ENCODE results near the gene SPATA2.
"Not testable (repeated sequence)": the region's sequence is repeated elsewhere in the genome, so short reads cannot be mapped to it uniquely, and the experiment has no call there.

The SPATA2 gene

GRCh38 chr20:49915380-49916145 is at the start of gene SPATA2:
Gene SPATA2 (minus strand): TSS chr20:49915529. CDS start chr20:49908490, 7,039 bp downstream.
- DNase-seq, result peak; percentile 97

GRCh38 chr20:49961413-49961812 is 46.1 kb upstream of the SPATA2 start:
- DNase-seq, result peak; percentile 14

GRCh38 chr20:49957089-49957938 is 42.0 kb upstream of the SPATA2 start:
- peak; percentile 29 for DNase-seq

- DNase-seq, result no peak
These were observed 41.4 kb upstream of the SPATA2 start for GRCh38 chr20:49956689-49957088.

- DNase-seq, result not testable (repeated sequence)
These were observed 40.6 kb upstream of the SPATA2 start for GRCh38 chr20:49955830-49956396.

- no peak for DNase-seq
These were observed 39.8 kb upstream of the SPATA2 start for GRCh38 chr20:49955167-49955566.

GRCh38 chr20:49951151-49951550 is 35.8 kb upstream of the SPATA2 start:
- peak; percentile 42 for DNase-seq

GRCh38 chr20:49948809-49949507 is 33.6 kb upstream of the SPATA2 start:
- DNase-seq, result peak; percentile 9

GRCh38 chr20:49948178-49948577 is 32.8 kb upstream of the SPATA2 start:
- DNase-seq, result no peak

GRCh38 chr20:49945701-49946477 is 30.6 kb upstream of the SPATA2 start:
- DNase-seq, result no peak

- no peak for DNase-seq
These were observed 30.0 kb upstream of the SPATA2 start for GRCh38 chr20:49945306-49945700.

- DNase-seq, result no peak
These were observed 27.6 kb upstream of the SPATA2 start for GRCh38 chr20:49942942-49943341.

- DNase-seq, result no peak
These were observed 27.0 kb upstream of the SPATA2 start for GRCh38 chr20:49942303-49942702.

- no peak for DNase-seq
These were observed 26.1 kb upstream of the SPATA2 start for GRCh38 chr20:49941456-49941855.

- DNase-seq, result no peak
These were observed 23.1 kb upstream of the SPATA2 start for GRCh38 chr20:49938173-49939163.

- DNase-seq, result peak; percentile 36
These were observed 21.9 kb upstream of the SPATA2 start for GRCh38 chr20:49937027-49937929.

GRCh38 chr20:49936153-49937026 is 21.1 kb upstream of the SPATA2 start, which contains the start of gene RNF114:
Gene RNF114 (plus strand): TSS chr20:49936397. CDS start chr20:49936413, 16 bp downstream.
- DNase-seq, result peak; percentile 92

GRCh38 chr20:49935746-49936152 is 20.4 kb upstream of the SPATA2 start:
- DNase-seq, result no peak

- no peak for DNase-seq
These were observed 13.8 kb upstream of the SPATA2 start for GRCh38 chr20:49929142-49929494.
